HG02763 (cell line): ENCODE results near the gene LIMA1.
"Not testable (repeated sequence)": the region's sequence is repeated elsewhere in the genome, so short reads cannot be mapped to it uniquely, and the experiment has no call there.

Experiments
- ATAC-seq: cut with Tn5 transposase; IDR thresholded peaks from one replicate; pipeline ENCODE4 v1.9.1; 2021; ENCODE audit warnings: mild to moderate bottlenecking, moderate library complexity; ENCODE audit not compliant: unreplicated experiment

Gene LIMA1

DNA sequence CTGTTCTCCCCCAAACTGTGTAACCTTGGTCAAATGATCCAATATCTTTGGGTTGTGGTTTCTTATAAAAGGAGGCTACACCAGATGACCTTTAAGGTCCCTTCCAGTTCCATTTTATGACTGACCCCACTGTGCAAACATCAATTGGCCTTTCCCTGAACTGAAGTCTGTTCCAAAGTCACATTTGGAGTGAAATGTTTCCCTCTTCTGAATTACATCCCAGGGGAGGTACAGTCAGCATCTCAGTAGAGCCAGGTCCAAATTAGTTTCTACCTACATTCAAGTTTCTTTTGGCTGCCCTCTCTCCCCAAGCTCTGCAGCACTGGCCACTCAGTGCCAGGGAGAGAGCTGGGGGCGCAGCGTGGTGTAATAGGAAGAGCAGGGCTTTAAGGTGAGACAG is 34.4 kb downstream of the LIMA1 start:
- ATAC-seq: no peak

DNA sequence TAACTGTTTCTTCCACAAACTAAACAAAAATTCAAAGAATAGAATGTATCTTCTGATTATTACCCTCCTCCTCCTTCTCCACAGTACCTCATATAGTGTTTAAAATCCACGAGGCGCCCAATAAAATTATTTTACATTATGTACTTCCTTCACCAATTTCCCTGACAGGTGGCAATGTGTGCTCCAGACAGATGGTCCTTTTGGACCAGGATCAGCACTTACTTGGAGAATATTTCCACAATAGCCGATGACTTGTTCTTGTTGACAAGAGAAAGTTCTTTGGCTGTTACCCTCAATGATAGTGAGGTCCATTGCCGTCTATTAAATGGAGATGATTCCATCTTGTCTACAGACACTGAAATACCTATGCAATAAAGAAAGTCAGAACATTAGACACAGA is 34.9 kb downstream of the LIMA1 start:
- no peak for ATAC-seq

DNA sequence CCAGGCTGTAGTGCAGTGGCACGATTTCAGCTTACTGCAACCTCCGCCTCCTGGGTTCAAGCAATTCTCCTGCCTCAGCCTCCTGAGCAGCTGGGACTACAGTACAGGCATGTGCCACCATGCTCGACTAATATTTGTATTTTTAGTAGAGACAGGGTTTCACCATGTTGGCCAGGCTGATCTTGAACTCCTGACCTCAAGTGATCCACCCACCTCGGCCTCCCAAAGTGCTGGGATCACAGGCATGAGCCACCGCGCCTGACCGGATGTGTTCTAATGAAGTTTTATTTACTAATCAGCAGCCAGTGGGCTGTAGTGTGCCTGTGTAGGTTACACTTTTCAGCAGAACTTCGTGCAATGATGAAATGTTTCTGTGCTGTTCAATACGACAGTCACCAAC is 35.7 kb downstream of the LIMA1 start:
- ATAC-seq: not testable (repeated sequence)

DNA sequence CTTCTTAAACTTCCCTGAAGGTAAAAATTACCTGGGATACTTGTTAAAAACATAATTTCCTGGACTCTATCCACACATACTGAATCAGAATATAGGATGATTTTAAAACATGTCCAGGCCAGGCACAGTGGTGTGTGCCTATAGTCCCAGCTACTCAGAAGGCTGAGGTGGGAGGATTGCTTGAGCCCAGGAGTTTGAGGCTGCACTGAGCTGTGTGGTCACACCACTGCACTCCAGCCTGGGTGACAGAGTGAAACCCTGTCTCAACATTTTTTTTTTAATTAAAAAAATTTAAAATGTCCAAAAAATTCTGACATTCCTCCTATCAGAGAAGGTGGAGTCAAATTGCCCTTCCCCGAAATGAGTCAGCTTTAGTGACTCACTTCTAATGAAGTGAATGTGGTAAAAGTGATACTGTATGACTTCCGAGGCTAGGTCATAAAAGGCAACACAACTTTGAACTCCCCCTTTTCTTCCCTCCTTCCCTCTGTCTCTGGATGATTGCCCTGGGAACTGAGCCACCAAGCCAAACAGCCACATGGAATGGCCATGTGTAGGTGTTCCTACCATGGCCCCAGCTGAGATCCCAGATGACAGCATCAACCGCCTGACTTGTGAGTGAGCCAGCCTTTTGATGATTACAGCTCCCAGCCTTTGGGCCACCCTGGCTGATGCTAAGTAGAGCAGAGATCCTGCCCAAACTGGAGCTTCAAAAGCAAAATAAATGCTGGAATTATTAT is 36.3 kb downstream of the LIMA1 start:
- peak; percentile 54 for ATAC-seq

DNA sequence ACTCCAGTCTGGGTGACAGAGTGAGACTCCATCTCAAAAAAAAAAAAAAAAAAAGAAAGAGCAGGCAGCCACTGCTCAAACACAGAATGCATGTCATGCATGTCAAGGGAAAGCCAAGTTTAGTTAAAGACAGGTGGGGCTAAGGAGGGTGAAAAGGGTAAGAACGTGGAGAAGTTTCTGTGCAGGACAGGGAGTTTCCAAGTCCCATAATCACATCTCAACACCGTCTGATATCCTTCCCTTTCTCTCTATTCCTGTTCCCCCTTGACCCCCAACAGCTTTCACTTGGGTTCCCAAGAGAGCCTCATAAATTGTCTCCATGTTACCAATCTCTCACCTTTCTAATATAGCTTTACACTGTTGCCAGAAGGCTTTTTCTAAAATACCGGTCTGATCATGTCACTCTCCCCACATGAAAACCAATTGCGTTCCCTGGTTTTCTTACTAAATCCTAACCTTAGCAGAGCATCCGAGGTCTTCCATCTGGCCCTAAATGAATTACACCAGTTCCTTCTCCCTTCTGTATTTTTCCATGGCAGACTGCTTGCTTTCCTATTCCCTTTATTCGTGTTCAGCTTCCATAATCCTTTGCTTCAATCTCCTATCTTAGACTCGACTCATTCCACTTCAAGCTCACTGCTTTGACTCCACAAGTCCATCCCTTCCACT is 37.0 kb downstream of the LIMA1 start:
- ATAC-seq: no peak

DNA sequence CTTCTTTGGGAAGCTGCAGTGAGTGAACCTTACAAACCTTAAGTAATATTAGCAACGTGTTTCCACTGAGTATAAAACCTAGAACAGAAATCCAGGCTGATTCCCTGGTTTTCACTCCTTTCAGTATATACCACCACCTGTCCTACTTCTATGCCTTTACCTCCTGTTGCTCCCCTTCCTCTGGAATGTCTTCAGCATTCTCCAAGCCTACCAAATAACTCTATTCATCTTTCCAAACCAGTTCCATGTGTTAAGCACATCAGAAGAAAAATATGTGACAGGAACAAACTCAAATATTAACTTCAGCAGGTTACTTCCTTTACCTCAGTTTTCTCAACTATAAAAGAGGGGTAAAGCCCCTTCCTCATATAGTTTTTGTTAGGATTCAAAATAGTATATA is 39.8 kb downstream of the LIMA1 start:
- no peak for ATAC-seq

DNA sequence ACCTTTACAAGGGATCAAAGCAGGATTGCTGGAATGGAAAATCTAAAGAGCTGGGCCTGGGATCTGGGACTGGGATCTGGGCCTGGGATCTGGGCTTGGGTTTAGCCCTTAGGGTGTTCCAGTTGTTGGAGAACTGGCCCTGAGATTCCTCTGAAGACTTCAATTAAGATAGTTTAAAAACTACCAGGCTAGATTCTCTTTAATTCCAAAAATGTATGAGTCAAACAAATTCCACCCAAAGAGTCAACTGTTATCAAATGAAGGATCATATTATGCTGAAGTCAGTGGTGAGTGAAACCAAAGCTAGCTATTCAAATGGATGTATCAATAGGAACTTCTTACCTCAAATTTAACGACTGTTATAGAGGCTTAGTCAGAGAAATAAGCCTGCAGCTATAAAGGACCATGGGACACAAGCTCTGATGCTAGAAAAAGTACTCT is 40.5 kb downstream of the LIMA1 start:
- no peak for ATAC-seq

DNA sequence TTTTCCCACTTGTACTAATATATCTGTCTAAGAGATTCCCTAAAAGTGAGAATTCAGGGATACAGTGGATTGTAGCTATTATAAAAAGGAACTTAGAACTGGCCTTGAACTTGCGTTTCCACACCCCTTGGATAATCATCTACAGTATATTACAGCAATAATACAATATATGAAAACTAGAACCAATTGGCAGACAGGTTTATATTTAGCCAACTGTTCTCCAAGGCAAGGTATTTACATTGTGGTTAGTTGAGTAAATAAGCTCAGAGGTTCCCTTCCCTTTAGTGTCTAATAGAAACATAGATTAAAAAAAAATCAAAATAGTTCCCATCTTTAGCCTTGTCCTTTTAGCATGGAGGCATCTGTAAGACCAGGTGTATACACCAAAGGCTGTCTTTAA is 42.1 kb downstream of the LIMA1 start:
- no peak for ATAC-seq

DNA sequence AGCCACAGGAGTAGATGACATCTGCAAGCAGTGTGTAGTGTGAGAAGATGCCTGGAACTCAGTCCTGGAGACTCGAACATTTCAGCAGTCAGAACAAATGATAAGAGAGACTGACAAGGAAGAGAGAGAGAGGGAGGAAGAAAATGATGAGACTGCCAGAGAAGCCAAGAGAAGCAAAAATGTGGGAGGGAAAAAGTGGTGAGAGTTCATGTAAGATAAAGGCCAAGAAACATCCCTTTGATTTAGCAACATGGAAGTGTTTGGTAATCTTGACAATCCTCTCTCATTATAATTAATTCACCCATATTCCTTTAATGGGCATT is 42.6 kb downstream of the LIMA1 start:
- no peak for ATAC-seq

DNA sequence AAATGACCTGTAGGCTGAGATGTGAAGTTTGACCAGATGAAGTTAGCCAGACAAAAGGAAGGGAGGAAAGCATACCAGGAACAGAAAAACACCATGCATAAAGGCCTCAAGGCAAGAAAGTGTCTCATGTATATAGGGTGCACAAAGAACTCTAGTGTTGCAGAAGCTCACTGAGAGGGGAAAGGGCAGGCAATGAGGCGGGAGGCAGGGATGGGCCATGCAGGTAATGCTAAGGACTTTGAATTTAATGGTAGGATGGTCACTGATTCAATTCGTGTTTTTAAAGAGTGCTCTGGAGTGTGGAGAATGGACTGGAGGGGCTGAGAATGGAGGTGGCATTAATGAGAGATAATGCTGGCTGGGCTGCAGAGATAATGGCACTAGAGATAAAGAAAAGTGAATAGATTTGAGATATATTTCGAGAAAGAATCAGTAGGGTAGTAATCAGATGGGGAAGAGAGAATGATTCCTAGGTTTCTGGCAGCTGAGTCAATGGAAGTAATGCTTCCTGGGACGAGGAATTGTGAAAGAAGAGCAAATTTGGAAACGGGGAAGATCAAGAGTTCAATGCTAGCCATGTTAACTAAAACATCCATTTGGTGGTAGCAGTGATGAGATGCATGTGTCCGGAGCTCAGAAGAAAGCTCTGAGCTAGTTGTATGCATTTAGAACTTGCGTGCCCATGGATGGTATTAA is 43.1 kb downstream of the LIMA1 start:
- ATAC-seq: no peak

DNA sequence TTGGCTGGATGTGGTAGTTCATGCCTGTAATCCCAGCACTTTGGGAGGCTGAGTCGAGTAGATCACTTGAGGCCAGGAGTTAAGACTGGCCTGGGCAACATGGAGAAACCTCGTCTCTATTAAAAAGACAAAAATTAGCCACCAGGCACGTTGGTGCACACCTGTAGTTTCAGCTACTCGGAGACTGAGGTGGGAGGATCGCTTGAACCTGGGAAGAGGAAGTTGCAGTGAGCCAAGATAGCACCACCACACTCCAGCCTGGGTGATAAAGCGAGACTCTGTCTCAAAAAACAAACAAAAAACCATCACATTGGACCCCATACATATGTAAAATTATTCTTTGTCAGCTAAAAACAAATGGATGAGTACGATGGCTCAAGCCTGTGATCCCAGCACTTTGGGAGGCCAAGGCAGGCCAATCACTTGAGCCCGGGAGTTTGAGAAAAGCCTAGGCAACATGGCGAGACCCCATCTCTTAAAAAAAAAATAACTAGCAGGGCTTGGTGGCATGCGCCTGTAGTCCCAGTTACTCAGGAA is 43.9 kb downstream of the LIMA1 start:
- no peak for ATAC-seq

DNA sequence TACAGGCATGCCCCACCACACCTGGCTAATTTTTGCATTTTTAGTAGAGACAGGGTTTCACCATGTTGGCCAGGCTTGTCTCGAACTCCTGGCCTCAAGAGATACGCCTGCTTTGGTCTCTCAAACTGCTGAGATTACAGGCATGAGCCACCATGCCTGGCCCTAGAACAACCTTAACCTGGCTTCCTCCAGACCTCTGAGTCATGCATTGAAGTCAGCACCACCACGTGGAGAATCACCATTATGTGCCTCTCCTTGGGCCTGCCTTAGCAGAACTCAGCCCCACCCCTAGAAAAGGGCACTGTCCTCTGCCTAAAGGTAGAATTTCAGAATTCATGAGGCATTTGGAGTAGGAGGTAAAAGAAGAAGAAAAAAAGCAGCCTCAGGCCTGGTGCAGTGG is 49.0 kb downstream of the LIMA1 start:
- ATAC-seq: no peak

DNA sequence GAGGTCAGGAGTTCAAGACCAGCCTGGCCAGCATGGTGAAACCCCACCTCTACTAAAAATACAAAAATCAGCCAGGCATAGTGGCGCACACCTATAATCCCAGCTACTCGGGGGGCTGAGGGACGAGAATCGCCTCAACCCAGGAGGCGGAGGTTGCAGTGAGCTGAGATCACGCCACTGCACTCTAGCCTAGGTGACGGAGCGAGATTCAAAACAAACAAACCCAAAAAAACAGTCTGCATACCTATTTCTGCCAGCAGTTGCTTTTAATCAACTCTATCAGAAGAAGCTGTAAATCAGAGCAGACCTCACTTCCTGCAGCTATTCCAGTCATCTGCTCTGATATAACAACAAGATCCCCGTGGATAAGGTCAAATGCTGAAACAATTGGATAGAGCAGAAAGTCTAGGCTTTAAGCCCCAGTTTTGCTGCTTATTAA is 50.5 kb downstream of the LIMA1 start:
- no peak for ATAC-seq

DNA sequence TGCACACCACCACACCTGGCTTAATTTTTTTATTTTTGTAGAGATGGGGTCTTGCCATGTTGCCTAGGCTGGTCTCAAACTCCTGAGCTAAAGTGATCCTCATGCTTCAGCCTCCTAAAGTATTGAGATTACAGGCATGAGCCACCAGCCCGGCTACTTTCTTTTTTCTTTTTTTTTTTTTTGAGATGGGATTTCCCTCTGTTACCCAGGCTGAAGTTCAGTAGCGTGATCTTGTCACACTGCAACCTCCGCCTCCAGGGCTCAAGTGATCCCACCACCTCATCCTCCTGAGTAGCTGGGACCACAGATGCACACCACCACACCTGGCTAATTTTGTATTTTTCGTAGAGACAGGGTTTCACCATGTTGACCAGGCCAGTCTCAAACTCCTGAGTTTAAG is 51.1 kb downstream of the LIMA1 start:
- no peak for ATAC-seq

DNA sequence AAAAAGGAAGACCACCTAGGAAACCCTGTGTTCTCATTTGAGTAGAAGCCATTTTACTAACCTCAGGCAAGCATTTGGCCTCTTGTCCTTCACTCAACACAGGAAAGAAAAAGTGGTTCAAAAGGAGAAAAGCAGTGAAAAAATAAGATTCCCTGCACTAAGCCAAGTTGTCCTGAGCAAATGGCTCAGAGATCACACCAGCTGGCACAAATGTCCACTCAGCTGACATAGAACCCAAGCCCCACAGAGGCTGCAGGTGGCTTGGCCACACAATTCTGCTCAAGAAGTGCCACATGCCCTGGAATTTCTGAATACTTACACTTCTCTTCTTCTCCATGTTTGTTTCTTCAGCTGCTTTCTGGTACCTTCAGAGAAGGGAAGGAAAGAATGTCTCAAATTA is 52.0 kb downstream of the LIMA1 start:
- ATAC-seq: no peak

DNA sequence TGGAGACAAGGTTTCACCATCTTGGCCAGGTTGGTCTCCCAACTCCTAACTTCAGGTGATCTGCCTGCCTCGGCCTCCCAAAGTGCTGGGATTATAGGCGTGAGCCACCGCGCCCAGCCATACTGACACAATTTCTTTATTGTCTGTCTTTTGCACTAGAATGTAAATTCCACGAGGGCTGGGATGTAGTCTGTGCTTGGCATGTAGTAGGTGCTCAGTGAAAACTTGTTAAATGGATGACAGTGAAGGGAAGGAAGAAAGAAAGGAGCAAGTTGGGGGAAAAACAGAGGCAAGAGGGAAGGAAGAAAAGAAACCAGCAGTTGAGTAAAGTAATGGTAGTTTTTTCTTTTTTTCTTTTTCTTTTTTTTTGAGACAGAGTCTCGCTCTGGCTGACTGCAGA is 53.1 kb downstream of the LIMA1 start:
- ATAC-seq: no peak

DNA sequence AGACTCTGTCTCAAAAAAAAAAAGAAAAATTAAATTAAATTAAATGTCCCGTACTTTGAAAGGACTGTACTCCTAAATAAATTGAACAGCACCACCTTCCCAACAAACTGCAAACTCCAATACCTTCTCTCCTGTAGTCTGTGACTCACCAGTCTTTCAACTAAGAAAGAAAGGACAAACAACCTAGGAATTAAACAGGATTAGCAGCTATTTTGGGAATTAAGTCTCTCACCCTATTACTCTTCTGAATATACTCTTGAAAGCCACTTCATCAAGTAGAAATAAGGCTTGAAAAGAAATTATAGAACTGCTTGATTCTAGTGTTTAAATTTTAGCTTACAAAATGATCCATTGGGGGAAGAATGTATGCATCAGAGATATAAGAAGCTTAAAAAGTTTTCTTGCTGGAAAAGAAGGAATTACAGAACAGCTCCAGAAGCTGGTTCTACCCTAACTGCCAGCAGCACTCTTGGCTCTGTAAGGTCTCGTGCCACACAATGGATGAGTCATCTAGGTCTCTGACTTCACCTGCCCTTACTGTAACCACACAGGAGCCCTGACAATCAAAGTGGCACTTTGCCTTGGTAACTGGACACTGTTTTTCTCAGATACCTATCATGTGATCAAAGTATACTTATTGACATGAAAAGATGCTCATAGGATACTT is 59.2 kb downstream of the LIMA1 start:
- no peak for ATAC-seq

DNA sequence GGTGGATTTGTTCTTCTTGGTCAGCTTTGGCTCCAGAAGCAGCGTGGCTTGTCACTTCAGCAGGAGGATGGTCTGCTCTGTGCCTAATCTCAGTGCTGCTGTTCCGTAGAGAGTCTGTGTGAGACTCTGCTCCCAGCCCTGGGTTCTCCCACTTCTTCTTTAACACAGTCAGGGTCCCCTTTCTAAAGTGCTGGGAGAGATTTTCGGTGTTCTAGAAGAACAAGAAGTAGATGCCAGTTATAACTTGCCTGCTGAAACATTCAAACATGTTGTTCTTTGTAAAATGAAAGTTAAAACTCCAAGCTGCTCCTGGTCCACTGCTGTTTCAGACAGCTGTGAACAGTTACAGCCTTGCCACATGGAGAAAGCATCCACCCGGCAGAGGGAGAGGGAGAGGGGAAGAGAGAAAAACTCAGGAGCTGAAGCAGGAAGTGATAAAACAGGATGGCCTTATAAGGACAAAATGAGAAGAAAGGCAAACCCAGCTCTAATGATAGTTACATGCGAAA is 61.0 kb downstream of the LIMA1 start:
- ATAC-seq: no peak

DNA sequence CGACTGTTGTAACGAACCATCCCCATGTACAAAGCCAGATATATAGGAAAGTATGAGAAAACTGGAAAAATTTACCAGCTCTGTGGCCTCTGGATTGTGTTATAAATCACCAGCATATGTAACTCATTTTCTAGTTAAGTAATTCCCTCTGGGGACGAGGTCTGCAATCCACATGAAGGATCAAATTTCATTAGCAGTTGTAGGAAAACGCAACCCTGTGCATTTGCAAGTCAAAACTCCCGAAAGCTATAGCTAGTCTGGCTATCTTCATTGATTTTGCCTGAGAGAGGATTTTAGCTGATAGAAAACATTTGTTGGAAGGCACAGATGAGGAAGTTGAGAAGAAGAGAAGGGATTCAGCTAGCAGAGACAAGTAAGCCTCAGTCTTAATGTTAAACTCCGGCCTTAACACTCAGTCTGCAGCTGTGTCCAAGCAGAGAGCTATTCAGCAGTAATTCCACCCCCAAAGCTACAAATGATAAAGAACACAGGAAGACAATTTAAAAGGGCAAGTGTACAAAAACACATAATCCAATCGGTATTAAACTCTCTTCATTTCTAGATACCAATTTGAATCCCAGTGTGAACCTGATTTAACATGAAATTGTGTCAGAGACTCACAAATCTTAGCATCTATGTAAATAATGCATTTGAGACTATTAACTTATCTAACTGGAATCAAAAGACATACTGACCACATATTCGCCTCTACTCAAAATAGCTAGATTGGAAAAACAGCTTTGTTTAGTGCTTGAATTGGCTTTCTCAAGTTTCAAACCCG is 61.9 kb downstream of the LIMA1 start:
- no peak for ATAC-seq

DNA sequence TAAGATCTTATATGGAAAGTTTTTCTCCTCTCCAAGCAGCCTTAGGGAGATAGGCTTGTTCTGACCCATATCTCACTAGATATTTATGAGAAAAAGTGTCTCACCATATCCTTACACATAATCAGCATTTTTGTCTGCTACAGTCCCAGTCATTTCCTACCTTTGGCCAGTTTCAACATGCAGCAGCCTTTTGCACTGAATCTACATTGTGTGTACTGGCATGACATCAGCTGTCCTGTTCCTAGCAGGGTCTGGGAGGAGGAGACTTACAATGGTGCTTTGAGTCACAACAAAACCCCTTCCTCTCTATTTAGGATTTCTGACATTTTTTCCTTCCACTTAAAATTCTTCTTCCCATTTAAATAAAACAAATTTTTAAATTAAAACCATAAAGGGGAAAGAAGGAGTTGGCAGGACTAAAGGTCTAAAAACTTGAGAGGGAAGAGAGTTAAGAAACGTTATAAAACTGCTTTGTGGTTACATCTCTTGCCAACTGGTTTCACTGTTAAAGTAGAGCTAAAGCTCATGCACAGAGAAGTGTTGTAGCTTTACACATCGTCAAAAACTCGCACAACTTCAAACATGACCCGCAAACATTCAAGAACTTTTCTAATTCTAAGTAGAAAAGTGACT is 62.8 kb downstream of the LIMA1 start:
- no peak for ATAC-seq
